GM18909 (cell line): ENCODE data around the gene POU5F1.
"Not testable (repeated sequence)": the region's sequence is repeated elsewhere in the genome, so short reads cannot be mapped to it uniquely, and the experiment has no call there.

ENCODE experiments used
- ATAC-seq: cut with Tn5 transposase; IDR thresholded peaks from one replicate; pipeline ENCODE4 v1.9.1; 2021; ENCODE audit warnings: mild to moderate bottlenecking; ENCODE audit not compliant: unreplicated experiment, poor library complexity

POU5F1 gene

DNA sequence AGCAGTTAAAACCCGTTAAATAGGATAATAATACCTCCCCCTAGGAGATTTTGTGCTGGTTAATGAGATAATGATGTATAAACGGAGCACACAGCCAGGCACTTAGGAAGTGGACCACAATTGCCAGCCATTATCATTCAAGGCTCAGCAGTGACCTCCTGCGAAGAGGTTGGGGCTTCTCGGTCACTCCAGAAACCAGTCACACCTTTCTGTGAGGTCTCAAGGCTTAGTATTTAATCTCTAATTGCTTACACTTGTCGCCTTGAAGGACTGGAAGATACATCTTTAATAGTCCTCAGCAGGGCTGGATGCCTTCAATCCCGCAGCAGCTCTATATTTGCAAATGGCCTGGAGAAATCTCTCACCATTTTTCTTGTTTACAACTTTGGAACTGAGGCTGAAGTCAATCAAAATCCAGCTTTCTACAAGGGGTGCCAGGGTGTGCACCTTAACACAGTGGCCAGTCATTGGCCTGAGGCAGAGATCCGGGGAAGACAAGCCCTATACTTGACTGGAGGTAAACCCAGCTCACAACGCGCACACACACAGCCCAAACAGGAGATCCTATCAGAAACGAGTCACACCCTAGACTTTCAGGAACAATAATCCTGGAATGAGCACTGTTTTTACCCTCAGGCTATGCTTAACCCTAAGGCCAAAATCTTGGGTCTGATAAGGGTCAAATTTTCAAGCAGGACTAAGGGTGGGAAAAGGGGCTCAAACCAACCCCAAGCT is 1.2 kb downstream of the POU5F1 start:
- ATAC-seq, result no peak

DNA sequence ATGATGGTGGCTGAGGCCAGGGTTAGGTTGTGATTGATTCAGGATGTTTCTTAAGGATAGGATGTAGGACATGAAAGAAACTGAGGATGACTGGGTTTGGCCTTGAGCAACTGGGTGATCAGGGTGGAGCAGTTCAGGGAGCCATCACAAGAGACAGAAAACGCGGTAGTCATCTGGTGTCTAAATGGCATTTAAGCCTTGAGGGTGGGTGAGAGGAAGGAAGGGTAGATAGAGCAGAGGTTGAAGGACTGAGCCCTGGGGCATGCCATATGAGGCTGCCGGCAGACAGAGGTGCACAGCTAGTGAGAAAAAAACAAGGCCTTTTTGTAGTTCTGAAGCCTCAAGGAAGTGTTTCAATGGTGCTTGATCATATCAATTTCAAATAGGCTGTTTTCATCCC is 1.9 kb downstream of the POU5F1 start:
- no peak for ATAC-seq

GRCh38 chr6:31165986-31166385 is 4.5 kb downstream of the POU5F1 start:
- no peak for ATAC-seq

GRCh38 chr6:31165064-31165832 is 5.2 kb downstream of the POU5F1 start:
- ATAC-seq, result peak; percentile 76

DNA sequence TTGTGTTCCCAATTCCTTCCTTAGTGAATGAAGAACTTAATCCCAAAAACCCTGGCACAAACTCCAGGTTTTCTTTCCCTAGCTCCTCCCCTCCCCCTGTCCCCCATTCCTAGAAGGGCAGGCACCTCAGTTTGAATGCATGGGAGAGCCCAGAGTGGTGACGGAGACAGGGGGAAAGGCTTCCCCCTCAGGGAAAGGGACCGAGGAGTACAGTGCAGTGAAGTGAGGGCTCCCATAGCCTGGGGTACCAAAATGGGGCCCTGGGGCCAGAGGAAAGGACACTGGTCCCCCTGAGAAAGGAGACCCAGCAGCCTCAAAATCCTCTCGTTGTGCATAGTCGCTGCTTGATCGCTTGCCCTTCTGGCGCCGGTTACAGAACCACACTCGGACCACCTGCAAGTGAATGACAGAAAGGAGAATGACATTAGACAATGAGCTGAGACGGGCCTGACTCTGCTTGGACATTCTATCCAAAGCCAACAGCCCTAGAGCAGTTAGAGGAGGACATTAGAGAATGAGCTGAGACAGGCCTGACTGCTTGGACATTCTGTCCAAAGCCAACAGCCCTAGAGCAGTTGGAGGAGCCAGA is 5.9 kb downstream of the POU5F1 start:
- not testable (repeated sequence) for ATAC-seq

DNA sequence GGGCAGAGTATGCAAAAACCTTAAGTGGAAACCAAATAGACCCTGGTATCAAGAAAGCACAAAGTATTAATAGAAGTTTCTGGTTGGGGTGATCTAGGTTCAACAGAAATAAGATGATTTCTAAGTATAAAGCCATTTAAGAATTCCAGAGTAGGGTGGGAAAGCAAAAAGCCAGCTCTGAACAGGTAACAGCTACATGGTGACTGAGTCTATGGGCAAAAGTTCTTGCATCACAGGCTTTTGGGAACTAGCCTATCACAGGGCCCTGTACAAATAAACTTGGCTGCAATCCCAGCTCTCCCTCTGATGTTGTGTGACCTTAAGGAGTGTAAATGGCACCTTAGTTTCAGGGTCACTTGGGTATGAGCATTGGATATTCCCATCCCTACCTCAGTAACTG is 6.6 kb downstream of the POU5F1 start:
- no peak for ATAC-seq

GRCh38 chr6:31162463-31163165 is 7.9 kb downstream of the POU5F1 start:
- ATAC-seq, result no peak

DNA sequence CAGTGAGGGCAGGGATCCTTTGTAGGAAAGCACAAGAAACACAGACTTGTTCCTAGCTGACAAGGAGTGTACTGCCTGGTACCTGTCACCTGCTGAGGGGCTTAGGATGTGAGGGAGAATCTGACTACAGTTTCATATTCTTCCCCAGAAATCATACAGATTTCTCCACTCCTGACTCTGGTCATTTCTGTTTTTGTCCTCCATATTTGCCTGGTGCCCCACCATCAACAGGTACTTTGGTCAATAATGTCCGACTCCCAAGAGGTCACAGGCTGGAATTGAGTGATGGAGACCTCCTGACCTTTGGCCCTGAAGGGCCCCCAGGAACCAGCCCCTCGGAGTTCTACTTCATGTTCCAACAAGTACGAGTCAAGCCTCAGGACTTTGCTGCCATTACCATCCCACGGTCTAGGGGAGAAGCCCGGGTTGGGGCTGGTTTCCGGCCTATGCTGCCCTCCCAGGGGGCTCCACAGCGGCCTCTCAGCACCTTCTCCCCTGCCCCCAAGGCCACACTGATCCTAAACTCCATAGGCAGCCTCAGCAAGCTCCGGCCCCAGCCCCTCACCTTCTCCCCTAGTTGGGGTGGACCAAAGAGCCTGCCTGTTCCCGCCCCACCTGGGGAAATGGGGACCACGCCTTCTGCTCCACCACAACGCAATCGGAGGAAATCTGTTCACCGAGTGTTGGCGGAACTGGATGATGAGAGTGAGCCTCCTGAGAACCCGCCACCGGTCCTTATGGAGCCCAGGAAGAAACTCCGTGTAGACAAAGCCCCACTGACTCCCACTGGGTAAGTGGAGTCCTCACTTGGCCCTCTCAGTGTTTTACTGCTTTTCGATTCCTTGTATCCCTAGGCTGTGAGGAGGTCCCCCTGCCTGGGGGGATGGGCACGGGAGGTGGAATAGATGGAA is 9.0 kb downstream of the POU5F1 start:
- no peak for ATAC-seq

DNA sequence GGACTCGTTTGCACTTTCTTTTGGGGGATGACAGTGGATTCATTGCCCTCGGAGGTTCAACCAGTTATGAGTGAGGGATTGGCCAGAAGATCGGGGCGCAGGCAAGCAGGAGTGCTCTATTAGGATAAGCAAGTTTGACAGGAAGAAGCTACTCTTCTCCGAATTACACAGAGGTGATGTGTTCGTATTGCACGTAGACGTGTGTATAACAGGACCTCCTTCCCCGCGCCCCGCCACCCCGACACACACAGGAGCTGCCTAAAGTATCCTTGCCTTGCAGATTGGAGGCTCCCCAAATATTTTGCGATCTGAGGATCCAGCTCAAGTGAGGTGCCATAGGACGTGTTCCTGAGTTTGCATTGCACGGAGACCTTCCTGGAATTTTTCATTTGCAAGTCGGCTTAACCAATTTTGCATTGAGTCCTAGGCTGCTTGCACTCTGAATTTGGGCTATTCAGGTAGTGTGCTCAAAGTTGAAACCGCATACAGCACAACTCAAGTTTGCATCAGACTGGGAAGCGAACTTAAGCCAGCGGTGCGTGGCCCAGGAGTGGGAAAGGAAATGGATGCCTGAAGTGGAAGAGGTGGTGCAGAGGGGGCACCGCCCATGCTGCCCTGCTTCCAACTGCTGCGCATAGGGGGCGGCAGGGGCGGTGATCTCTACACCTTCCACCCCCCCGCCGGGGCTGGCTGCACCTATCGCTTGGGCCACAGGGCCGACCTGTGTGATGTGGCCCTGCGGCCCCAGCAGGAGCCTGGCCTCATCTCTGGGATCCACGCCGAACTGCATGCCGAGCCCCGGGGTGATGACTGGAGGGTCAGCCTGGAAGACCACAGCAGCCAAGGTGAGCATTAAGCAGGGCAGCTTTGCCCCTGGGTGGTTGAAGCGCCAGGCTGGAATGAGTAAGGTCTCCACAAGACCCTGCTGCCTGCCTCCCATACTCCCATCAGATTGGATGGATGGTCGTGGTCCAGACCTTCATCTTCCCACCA is 11.3 kb downstream of the POU5F1 start:
- peak; percentile 14 for ATAC-seq

DNA sequence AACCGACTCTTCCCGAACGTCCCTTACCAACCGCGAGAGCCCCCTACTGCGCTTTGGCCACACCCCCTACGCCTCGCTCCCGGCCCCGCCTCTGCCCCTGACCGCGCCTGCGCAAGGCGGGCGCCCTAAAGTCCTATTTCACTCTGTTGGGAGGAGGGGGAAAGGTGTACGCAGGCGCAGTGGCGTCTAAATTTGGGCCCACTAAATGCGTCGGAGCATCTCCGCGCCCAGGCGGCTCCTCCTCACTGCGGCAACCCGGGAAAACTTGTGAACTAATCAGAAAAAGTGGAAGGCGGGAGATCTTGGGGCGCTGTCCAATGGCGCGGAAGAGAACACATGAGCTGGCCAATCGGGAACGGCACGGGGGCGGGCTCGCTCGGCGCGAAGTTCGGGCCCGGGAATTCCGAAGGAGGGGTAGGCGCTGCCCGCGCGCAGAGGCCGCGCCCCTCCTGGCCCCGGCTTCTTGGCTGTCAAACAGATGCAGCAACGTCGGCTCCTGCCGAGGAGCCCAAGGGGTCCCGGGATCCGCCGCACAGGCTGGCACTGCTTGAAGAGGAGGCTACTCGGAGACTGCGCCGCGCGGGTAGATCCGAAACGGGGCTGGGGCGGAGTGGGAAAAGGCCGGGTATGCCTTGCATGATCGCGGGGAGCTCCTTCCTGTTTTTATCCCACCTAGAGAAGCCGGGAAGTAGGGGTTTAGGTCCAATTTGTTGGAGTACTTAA is 12.2 kb downstream of the POU5F1 start, which contains the start of gene TCF19:
TSS of gene TCF19 (plus strand) at position 450 of the 723 bp plus-strand sequence. CDS start 881 bp downstream, outside the sequence.
- peak; percentile 84 for ATAC-seq

- no peak for ATAC-seq
These were observed 12.9 kb downstream of the POU5F1 start, which contains the start of gene CCHCR1 for GRCh38 chr6:31157513-31158139. CCHCR1 (minus strand) TSS chr6:31157802; CDS start chr6:31157600, 202 bp downstream.

- ATAC-seq, result no peak
These were observed 13.8 kb downstream of the POU5F1 start for GRCh38 chr6:31156641-31157040.

DNA sequence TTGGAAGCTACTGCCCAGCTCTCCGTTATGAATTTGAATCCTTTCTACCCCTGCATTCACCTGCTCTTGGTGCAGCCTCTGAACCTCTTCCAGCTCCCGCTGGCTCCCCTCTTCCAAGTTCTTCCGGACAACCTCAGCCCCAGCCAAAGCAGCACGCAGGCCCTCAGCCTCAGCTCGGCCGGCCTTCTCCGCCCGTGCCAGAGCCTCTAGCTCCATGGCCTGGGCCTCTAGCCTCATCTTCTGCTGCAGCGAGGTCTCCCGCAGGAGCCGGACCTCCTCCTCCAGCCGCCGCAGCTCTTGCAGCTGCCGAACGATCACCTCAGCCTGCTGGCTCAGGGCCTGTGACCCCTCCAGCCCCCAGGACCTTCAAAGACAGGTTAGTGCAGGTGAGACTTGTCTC is 16.0 kb downstream of the POU5F1 start:
- ATAC-seq, result no peak

GRCh38 chr6:31152781-31153180 is 17.7 kb downstream of the POU5F1 start:
- ATAC-seq, result no peak

DNA sequence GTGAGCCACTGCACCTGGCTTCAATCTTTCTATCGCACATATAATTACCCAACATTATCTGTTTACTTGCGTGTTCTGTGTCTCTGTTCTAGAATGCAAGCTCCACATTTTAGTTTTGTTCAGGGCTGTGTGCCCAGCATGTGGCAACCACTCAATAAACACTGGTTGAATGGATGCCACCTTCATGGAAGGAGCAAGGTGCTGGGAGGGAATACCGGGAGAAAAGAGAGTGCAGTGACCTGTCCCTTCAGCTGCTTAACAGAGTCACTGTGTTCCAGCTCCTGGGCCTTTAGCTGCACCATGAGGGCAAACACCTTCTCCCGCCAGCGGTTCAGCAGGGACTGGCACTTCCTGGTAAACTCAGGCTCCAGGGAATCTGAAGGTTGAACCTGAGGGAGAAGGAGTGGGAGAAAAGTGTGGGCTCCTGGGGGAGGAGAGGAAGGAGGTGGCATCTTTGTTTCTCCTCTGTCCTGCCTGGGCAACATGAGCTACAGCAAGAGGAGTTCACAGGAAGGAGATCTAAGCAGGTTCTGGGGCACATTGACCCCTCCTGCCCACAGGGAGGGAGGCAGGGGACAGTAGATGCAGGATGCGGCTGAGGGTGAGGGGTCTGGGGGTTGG is 20.5 kb downstream of the POU5F1 start:
- no peak for ATAC-seq

DNA sequence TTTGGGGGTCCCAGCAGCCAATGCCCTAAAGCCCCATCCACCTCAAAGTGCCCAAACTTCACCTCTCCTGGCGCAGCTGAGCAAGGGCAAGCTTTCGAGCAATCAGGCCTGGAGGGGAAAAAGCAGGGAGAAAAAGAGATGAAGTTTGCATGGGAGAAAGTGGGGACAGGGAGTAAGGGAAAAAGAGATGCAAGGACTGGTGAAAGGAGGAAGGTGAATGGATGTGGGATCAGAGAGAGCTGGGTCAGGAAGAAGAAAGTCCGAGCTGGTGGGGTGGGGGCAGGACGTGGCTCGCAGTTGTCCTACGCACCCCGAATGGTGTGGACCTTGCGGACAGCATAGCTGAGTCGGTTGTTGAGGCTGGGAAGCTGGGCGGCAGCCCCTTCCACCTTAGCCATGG is 25.1 kb downstream of the POU5F1 start:
- ATAC-seq, result no peak

DNA sequence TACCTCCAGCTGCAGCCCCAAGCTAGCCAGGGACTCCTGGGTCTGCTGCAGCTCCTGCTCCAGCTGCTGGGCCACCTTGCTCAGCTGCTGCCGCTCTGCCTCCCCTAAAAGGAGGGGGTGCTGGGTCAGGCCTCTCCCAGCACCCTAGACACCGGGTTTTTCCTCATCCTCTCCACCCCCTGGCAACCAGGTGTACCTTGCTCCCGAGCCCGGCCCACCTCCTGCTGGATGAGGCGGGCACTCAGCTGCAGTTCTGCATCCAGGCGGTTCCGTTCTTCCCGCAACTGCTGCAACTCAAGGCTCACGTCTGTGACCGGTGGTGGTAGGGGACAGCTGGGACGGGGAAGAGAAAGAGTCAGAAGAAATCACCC is 25.5 kb downstream of the POU5F1 start:
- no peak for ATAC-seq
